ENCODE data around the gene TULP1. TPM values are rescaled to one million over a fixed set of nuclear protein-coding genes. Genes with fewer than 3 reads are reported as not detected.

Gene TULP1
- total RNA-seq, 1 experiment from 2014 or later, result not detected

DNA sequence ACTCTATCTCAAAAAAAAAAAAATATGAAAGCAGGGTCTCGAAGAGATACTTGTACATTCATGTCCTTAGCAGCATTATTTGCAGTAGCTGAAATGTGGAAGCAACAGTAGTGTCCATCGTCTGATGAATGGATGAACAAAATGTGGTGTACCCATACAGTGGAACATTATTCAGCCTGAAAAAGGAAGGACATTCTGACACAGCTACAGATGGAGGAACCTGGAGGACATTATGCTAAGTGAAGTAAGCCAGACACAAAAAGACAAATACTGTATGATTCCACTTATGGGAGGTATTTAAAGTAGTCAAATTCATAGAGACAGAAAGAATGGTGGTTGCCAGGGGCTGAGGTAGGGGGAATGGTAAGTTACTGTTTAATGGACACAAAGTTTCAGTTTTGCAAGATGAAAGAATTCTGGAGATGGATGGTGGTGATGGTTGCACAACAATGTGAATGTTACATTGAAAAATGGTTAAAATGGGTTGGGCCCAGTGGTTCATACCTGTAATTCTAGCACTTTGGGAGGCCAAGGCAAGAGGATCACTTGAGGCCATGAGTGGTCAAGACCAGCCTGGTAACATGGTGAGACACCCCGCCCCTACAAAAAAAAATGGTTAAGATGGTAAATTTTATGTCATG, 11.8 kb upstream of the TULP1 start:
- ChIA-PET POLR2A (no interaction called here), RAD21 (ENCODE audit: low non-redundant PET in 1 of 2, low total read pairs in 2 of 2, uncharacterized antibody in 2 of 2, unreplicated experiment in 2 of 2) (interaction anchor here in 1 of 2 experiments (2.1 kb wide), 1 partner anchor 213 kb away, joined by 14 read pairs; the partner anchor contains the start of gene ARMC12)
- H3K9ac ChIP-seq (ENCODE audit: low read length), result no peak overlapping the region

More for the DNA sequence above, 11.8 kb upstream of the TULP1 start:
- CTCF ChIA-PET, result interaction anchor here (2.5 to 4.2 kb wide), 2 partner anchors 212 to 233 kb away, joined by 9 to 66 read pairs; partner anchors contain the start of gene ARMC12
- H3K4me3 ChIP-seq (replicated peaks in 1 of 2; ENCODE audit: low read depth in 1 of 2, low read length in 2 of 2), result no peak overlapping the region
- no peak overlapping the region for H2AFZ ChIP-seq (ENCODE audit: low read depth, low read length, poor library complexity, severe bottlenecking)
- H3K9me2 ChIP-seq (ENCODE audit: insufficient read depth), result no peaks in the 10 kb centered on the region
- TF ChIP-seq ELF1 (IDR thresholded peaks at IDR 0.05; ENCODE audit: borderline replicate concordance, low read depth), result no peak
- no peak for TF ChIP-seq CEBPB (IDR thresholded peaks at IDR 0.05; ENCODE audit: low read depth)
- no peak for TF ChIP-seq EGR1 (IDR thresholded peaks at IDR 0.05; ENCODE audit: low read depth)
- TF ChIP-seq SP1 (IDR thresholded peaks at IDR 0.05; ENCODE audit: low read depth), result no peak
- TF ChIP-seq REST (IDR thresholded peaks at IDR 0.05; ENCODE audit: low read depth), result no peak
- no peak for TF ChIP-seq EZH2phosphoT487 (IDR thresholded peaks at IDR 0.05; ENCODE audit: borderline replicate concordance)
- no peaks in the 10 kb centered on the region for H3K79me2 ChIP-seq (ENCODE audit: insufficient read depth, low read length)
- no peak overlapping the region for H3K27ac ChIP-seq (ENCODE audit: low read depth, low read length)
- H4K20me1 ChIP-seq (ENCODE audit: insufficient read depth), result no peaks in the 10 kb centered on the region
- DNase-seq (ENCODE audit: low read depth, low spot score) (no peak), ATAC-seq (no peak)
- H3K36me3 ChIP-seq (ENCODE audit: control insufficient read depth in 1 of 2, insufficient read depth in 2 of 2, low read length in 2 of 2), result no peaks in the 10 kb centered on the region
- H3K9me3 ChIP-seq (ENCODE audit: control insufficient read depth in 1 of 2, insufficient read depth in 1 of 2, low read depth in 1 of 2, low read length in 2 of 2), result no peaks in the 10 kb centered on the region
- H3K4me2 ChIP-seq (ENCODE audit: low read length), result no peak overlapping the region
- no TSS peak for BruUV-seq (replicated peaks)
- H3K4me1 ChIP-seq (ENCODE audit: control insufficient read depth in 1 of 2, insufficient read depth in 2 of 2, low read length in 2 of 2), result peaks cover 0 to 17% of the 10 kb centered on the region in 2 experiments; a peak in 3 of 4 replicates
- intact Hi-C loops (cut with micrococcal nuclease), result loop anchor here (5.0 to 10.0 kb wide), 2 partner anchors 233 to 570 kb away; no protein-coding TSS in a partner anchor
- no peaks in the 10 kb centered on the region for H3K27me3 ChIP-seq (ENCODE audit: insufficient read depth, low read length)

Data from HCT116 (cell line).